ENCODE data around the gene ZNF189. TPM values are rescaled to one million over a fixed set of nuclear protein-coding genes. Genes with fewer than 3 reads are reported as not detected.

ZNF189 gene
- total and polyA plus RNA-seq, 7 donors: 6.1 to 31.3 (median 10.5) TPM

DNA sequence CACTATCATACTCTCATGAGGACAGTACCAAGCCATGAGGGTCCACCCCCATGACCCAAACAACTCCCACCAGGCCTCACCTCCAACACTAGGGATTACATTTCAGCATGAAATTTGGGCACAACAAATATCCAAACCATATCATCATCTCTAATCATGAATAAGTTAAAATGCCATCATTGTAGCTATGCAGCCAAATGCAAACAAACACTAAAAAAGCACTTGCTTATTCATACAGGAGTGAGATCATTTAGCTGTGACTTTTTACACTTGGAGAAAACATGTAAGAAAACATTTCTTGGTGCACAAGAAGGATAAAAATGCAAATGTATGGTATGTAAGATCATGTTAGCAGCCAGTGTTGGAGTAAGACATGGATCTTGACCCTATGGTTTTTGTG, 38.0 kb upstream of the ZNF189 start:
- ATAC-seq (no peak), DNase-seq (no peak)
- TF ChIP-seq, protein P1, sequence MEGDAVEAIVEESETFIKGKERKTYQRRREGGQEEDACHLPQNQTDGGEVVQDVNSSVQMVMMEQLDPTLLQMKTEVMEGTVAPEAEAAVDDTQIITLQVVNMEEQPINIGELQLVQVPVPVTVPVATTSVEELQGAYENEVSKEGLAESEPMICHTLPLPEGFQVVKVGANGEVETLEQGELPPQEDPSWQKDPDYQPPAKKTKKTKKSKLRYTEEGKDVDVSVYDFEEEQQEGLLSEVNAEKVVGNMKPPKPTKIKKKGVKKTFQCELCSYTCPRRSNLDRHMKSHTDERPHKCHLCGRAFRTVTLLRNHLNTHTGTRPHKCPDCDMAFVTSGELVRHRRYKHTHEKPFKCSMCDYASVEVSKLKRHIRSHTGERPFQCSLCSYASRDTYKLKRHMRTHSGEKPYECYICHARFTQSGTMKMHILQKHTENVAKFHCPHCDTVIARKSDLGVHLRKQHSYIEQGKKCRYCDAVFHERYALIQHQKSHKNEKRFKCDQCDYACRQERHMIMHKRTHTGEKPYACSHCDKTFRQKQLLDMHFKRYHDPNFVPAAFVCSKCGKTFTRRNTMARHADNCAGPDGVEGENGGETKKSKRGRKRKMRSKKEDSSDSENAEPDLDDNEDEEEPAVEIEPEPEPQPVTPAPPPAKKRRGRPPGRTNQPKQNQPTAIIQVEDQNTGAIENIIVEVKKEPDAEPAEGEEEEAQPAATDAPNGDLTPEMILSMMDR (IDR thresholded peaks at IDR 0.05): no peak
- Histone ChIP-seq H3K4me3 (no peak overlapping the region), H3K27ac (no peak overlapping the region), H3K4me1 (no peaks in the 10 kb centered on the region), H3K27me3 (ENCODE audit: insufficient read depth in 3 of 3, low read length in 2 of 3) (no peaks in the 10 kb centered on the region), H3K36me3 (ENCODE audit: insufficient read depth in 1 of 2, low read depth in 1 of 2) (no peaks in the 10 kb centered on the region), H3K9me3 (no peaks in the 10 kb centered on the region)
- intact Hi-C loops (cut with DNase I): no loop called here

DNA sequence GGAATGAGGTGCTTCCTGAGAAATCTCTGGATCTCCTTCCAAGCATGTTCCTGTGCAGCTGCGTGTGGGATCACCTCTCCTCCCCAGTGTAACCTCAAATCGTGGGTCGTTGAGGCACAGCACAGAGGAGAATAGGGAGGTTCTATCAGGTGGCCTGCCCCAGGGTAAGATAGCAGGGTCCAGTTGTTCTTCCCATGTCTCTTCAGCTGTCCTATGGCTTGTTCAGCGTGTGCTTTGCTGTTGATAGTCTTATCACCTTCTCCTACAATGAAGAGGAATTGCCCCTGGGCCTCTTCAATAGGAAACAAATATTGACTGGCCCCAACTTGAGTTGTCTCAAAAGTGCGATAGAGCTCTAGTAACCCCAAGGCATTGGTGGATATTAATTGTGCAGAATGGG, 36.2 kb upstream of the ZNF189 start:
- 78 to 80% (median 79%) methylated on average over 5 of the region's 5 CpGs for WGBS, 3 donors
- TF ChIP-seq, protein P1 (IDR thresholded peaks at IDR 0.05): no peak
- Histone ChIP-seq H3K27me3 (ENCODE audit: insufficient read depth in 3 of 3, low read length in 2 of 3) (no peaks in the 10 kb centered on the region), H3K4me3 (no peak overlapping the region), H3K4me1 (no peaks in the 10 kb centered on the region), H3K36me3 (ENCODE audit: insufficient read depth in 1 of 2, low read depth in 1 of 2) (no peaks in the 10 kb centered on the region), H3K27ac (no peak overlapping the region), H3K9me3 (no peaks in the 10 kb centered on the region)
- DNase-seq (no peak), ATAC-seq (no peak)
- intact Hi-C loops (cut with DNase I): no loop called here

DNA sequence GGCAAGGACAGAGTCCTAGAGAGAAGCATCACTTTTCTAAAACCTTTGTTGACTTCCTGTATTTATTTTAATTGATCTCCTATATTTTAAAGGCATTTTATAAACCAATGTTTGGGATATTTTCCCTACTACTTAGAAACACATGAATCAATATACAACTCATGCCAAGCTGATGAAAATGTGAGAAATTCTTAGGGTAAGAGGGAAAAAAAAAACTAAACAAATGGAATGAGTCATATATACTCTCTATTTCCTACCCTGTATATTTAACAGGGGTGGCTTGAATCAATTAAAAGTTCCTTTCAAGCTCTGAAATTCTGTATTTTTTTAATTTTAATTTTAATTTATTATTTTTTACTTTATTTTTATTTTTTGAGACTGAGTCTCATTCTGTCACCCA, 33.5 kb upstream of the ZNF189 start:
- TF ChIP-seq, protein P1 (IDR thresholded peaks at IDR 0.05): no peak
- intact Hi-C loops (cut with DNase I): no loop called here
- Histone ChIP-seq H3K36me3 (ENCODE audit: insufficient read depth in 1 of 2, low read depth in 1 of 2) (no peaks in the 10 kb centered on the region), H3K27ac (no peak overlapping the region), H3K9me3 (no peaks in the 10 kb centered on the region), H3K4me3 (no peak overlapping the region), H3K4me1 (no peaks in the 10 kb centered on the region), H3K27me3 (ENCODE audit: insufficient read depth in 3 of 3, low read length in 2 of 3) (no peaks in the 10 kb centered on the region)
- no peak for ATAC-seq
- no peak for DNase-seq

DNA sequence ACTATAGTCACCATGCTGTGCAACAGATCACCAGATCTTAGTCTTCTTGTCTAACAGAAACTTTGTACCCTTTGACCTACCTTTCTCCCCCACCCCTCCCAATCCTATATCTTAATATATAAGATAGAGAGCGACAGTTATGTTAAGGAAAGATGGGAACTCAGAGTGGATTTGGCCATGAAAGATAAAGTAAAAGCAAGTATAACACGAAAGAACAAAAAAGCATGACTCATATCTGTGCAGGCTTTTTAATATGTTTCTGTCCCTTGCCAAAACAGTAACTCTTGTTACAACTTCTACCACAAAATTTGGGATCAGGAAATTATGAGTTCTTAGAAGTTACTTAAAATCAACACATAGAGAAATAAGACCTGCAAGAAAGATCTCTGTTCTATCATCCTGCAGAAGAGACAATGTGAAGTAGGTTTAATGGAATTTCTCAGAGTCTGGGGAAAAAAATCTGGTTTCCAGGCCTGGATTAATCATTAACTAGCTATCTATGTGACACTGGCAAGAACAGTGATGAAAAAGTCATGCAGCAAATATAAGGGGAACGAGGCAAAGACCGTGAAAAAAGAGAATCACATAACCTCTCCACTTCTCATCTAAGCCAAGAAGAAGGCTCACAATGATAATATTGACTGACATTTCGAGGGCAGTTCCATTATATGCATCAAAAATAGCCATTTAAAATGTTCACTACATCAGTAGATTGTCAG, 32.5 kb upstream of the ZNF189 start:
- whole genome bisulfite sequencing, 3 donors: 59 to 62% (median 59%) methylated on average over 5 of the region's 5 CpGs
- intact Hi-C loops (cut with DNase I): no loop called here

More for the DNA sequence above, 32.5 kb upstream of the ZNF189 start:
- ATAC-seq: no peak
- Histone ChIP-seq H3K9me3 (no peaks in the 10 kb centered on the region), H3K36me3 (ENCODE audit: insufficient read depth in 1 of 2, low read depth in 1 of 2) (no peaks in the 10 kb centered on the region), H3K27me3 (ENCODE audit: insufficient read depth in 3 of 3, low read length in 2 of 3) (no peaks in the 10 kb centered on the region), H3K4me1 (no peaks in the 10 kb centered on the region), H3K27ac (no peak overlapping the region), H3K4me3 (no peak overlapping the region)
- TF ChIP-seq, protein P1 (IDR thresholded peaks at IDR 0.05): no peak
- DNase-seq: no peak
